KMS-11 (cell line): ENCODE results near the gene PDS5A.
"Not testable (repeated sequence)": the region's sequence is repeated elsewhere in the genome, so short reads cannot be mapped to it uniquely, and the experiment has no call there.

ENCODE experiments used
- H2AFZ ChIP-seq: fragments of 200-600 bp; sonication (generic); 2 replicates; pipeline ENCODE4 v1.6.1; 2016; ENCODE audit warnings: antibody characterized with exemption, mixed run types, low read depth
- H3K27ac ChIP-seq: fragments of 200-600 bp; sonication (generic); 2 replicates; pipeline ENCODE4 v1.6.1; 2016; ENCODE audit warnings: mild to moderate bottlenecking, mixed run types
- H3K27me3 ChIP-seq: fragments of 200-600 bp; sonication (generic); 2 replicates; pipeline ENCODE4 v1.6.1; 2017; ENCODE audit warnings: mild to moderate bottlenecking, low read depth, mixed run types, moderate library complexity; ENCODE audit not compliant: insufficient read depth
- H3K36me3 ChIP-seq: fragments of 200-600 bp; sonication (generic); 2 replicates; pipeline ENCODE4 v1.6.1; 2017; ENCODE audit warnings: mild to moderate bottlenecking, mixed run types; ENCODE audit not compliant: insufficient read depth
- H3K4me1 ChIP-seq: fragments of 200-600 bp; sonication (generic); 2 replicates; pipeline ENCODE4 v1.6.1; 2016; ENCODE audit warnings: mild to moderate bottlenecking, low read depth, mixed run types; ENCODE audit not compliant: poor library complexity, severe bottlenecking
- H3K4me2 ChIP-seq: fragments of 200-600 bp; sonication (generic); 2 replicates; pipeline ENCODE4 v1.7.0; 2016; ENCODE audit warnings: mild to moderate bottlenecking, mixed run types
- H3K4me3 ChIP-seq: fragments of 200-600 bp; sonication (generic); IDR thresholded peaks from 2 replicates; pipeline ENCODE4 v1.6.1; 2017; ENCODE audit warnings: low read depth, low read length, mixed read lengths; ENCODE audit not compliant: insufficient read depth
- H3K79me2 ChIP-seq: fragments of 200-600 bp; sonication (generic); 2 replicates; pipeline ENCODE4 v1.6.1; 2016; ENCODE audit warnings: low read depth, mixed run types; ENCODE audit not compliant: insufficient read depth
- H3K9ac ChIP-seq: fragments of 200-600 bp; sonication (generic); 2 replicates; pipeline ENCODE4 v1.6.1; 2016; ENCODE audit warnings: mild to moderate bottlenecking, mixed run types
- H4K20me1 ChIP-seq: fragments of 200-600 bp; sonication (generic); 2 replicates; pipeline ENCODE4 v1.6.1; 2016; ENCODE audit warnings: mild to moderate bottlenecking, mixed run types; ENCODE audit not compliant: insufficient read depth
- CTCF ChIP-seq: fragments of 200-600 bp; sonication (generic); conservative IDR thresholded peaks from 2 replicates; pipeline ENCODE4 v1.6.1; 2017; ENCODE audit warnings: low read depth, mild to moderate bottlenecking, antibody characterized with exemption, low read length, moderate library complexity, mixed read lengths

Gene PDS5A

GRCh38 chr4:39786838-39787237, 190.9 kb downstream of the PDS5A start:
- Histone ChIP-seq H3K4me1 (no peaks in the 10 kb centered on the region), H3K79me2 (no peaks in the 10 kb centered on the region), H3K4me2 (no peak overlapping the region), H3K27me3 (no peaks in the 10 kb centered on the region), H3K4me3 (no peak overlapping the region), H3K36me3 (no peaks in the 10 kb centered on the region), H3K9ac (no peak overlapping the region), H4K20me1 (no peaks in the 10 kb centered on the region), H3K27ac (no peak overlapping the region), H2AFZ (no peak overlapping the region)
- no peak for TF ChIP-seq CTCF

- H3K27ac ChIP-seq, result no peak overlapping the region
- no peaks in the 10 kb centered on the region for H3K36me3 ChIP-seq
- H2AFZ ChIP-seq, result no peak overlapping the region
- H4K20me1 ChIP-seq, result no peaks in the 10 kb centered on the region
- H3K4me3 ChIP-seq, result no peak overlapping the region
- no peaks in the 10 kb centered on the region for H3K4me1 ChIP-seq
- TF ChIP-seq CTCF, result no peak
- no peaks in the 10 kb centered on the region for H3K79me2 ChIP-seq
- H3K27me3 ChIP-seq, result no peaks in the 10 kb centered on the region
- H3K4me2 ChIP-seq, result no peak overlapping the region
- H3K9ac ChIP-seq, result no peak overlapping the region
Observed at GRCh38 chr4:39785083-39785482, 192.6 kb downstream of the PDS5A start.

- H3K4me1 ChIP-seq, H3K9ac ChIP-seq, H3K4me3 ChIP-seq, H2AFZ ChIP-seq, H3K4me2 ChIP-seq, H3K27ac ChIP-seq, H3K36me3 ChIP-seq, H3K27me3 ChIP-seq, H3K79me2 ChIP-seq, H4K20me1 ChIP-seq: not testable (repeated sequence)
Observed at GRCh38 chr4:39781988-39782387, 195.7 kb downstream of the PDS5A start.
